T-helper 22 cell (primary cell): ENCODE data around the gene NKX2-1.
"Not testable (repeated sequence)": the region's sequence is repeated elsewhere in the genome, so short reads cannot be mapped to it uniquely, and the experiment has no call there.

Experiments used
- DNase-seq: peaks from one replicate; pipeline ENCODE4 v3.0.0-alpha.2; 2020; ENCODE audit warnings: low read depth

Gene NKX2-1

GRCh38 chr14:36505181-36505815 is 14.7 kb downstream of the NKX2-1 start:
- DNase-seq = no peak

- DNase-seq = no peak
Measured at GRCh38 chr14:36504771-36505175, 15.3 kb downstream of the NKX2-1 start.

GRCh38 chr14:36503771-36504741 is 16.0 kb downstream of the NKX2-1 start:
- DNase-seq = no peak

- DNase-seq = no peak
Measured at GRCh38 chr14:36502558-36503508, 17.2 kb downstream of the NKX2-1 start.

GRCh38 chr14:36498938-36499337 is 21.1 kb downstream of the NKX2-1 start:
- DNase-seq = no peak

GRCh38 chr14:36496346-36496745 is 23.7 kb downstream of the NKX2-1 start:
- no peak for DNase-seq

- no peak for DNase-seq
Measured at GRCh38 chr14:36495666-36496065, 24.4 kb downstream of the NKX2-1 start.

- no peak for DNase-seq
Measured at GRCh38 chr14:36493761-36494160, 26.3 kb downstream of the NKX2-1 start.

GRCh38 chr14:36485773-36486172 is 34.3 kb downstream of the NKX2-1 start:
- no peak for DNase-seq

GRCh38 chr14:36479344-36479743 is 40.7 kb downstream of the NKX2-1 start:
- DNase-seq = no peak

GRCh38 chr14:36478782-36479181 is 41.2 kb downstream of the NKX2-1 start:
- DNase-seq = no peak

GRCh38 chr14:36477266-36477665 is 42.8 kb downstream of the NKX2-1 start:
- DNase-seq = no peak

GRCh38 chr14:36476061-36476460 is 44.0 kb downstream of the NKX2-1 start:
- DNase-seq = not testable (repeated sequence)

- no peak for DNase-seq
Measured at GRCh38 chr14:36474593-36474992, 45.4 kb downstream of the NKX2-1 start.

- no peak for DNase-seq
Measured at GRCh38 chr14:36471431-36471830, 48.6 kb downstream of the NKX2-1 start.

- no peak for DNase-seq
Measured at GRCh38 chr14:36467332-36467731, 52.7 kb downstream of the NKX2-1 start.
